C4-2B (cell line): ENCODE data around the gene PRKCZ.

Experiments
- H3K27ac ChIP-seq: fragments of 450-650 bp; 2 replicates; pipeline ENCODE4 v1.5.1; 2017
- ZFX ChIP-seq: fragments of 450-650 bp; IDR thresholded peaks from 2 replicates; pipeline ENCODE4 v1.6.1; 2017
- TF ChIP-seq, protein P1 (sequence below): fragments of 450-650 bp; conservative IDR thresholded peaks from 2 replicates; pipeline ENCODE4 v1.5.1; 2017; ENCODE audit warnings: mild to moderate bottlenecking

Gene PRKCZ

DNA sequence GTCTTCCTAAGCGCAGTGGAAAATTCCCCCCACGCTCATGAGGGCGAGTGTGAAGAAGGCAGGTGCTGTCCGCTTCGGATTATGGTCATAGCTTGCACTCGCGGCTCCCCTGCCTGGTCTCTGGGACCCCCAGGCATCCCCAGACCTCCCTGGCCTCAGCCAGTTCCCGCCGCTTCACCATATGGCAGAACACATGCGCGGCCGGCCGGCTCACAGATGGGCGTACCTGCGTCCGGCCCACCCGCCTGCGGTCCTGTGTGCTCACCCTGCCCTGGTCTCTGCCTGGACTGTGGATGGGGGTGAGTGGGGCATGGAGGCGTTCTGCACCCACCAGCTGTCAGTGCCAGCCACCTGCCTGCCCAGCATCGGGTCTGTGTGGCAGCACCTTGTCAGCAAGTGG is 34.1 kb downstream of the PRKCZ start:
- no peak overlapping the region for H3K27ac ChIP-seq
- TF ChIP-seq ZFX, result no peak
- TF ChIP-seq, protein P1, sequence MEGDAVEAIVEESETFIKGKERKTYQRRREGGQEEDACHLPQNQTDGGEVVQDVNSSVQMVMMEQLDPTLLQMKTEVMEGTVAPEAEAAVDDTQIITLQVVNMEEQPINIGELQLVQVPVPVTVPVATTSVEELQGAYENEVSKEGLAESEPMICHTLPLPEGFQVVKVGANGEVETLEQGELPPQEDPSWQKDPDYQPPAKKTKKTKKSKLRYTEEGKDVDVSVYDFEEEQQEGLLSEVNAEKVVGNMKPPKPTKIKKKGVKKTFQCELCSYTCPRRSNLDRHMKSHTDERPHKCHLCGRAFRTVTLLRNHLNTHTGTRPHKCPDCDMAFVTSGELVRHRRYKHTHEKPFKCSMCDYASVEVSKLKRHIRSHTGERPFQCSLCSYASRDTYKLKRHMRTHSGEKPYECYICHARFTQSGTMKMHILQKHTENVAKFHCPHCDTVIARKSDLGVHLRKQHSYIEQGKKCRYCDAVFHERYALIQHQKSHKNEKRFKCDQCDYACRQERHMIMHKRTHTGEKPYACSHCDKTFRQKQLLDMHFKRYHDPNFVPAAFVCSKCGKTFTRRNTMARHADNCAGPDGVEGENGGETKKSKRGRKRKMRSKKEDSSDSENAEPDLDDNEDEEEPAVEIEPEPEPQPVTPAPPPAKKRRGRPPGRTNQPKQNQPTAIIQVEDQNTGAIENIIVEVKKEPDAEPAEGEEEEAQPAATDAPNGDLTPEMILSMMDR, result no peak

DNA sequence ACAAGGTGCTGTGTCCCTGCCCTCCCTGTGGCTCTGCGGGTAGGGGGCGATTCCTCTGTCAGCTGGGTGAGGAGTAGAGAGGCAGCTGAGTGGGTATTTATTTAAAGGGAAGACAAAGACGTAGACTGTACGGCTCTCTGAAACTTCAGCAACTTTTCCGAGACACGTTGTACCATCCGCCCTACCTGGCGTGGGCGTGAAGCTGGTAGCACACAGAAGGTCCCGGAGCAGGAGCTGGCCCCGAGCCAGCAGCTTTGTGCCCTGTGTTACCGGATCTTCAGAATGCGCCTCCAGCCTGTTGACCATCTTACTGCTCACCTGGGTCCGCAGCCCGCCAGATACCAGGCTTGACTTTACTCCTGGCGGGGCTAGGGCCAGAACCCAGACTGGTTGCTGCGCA is 34.9 kb downstream of the PRKCZ start:
- H3K27ac ChIP-seq, result no peak overlapping the region

DNA sequence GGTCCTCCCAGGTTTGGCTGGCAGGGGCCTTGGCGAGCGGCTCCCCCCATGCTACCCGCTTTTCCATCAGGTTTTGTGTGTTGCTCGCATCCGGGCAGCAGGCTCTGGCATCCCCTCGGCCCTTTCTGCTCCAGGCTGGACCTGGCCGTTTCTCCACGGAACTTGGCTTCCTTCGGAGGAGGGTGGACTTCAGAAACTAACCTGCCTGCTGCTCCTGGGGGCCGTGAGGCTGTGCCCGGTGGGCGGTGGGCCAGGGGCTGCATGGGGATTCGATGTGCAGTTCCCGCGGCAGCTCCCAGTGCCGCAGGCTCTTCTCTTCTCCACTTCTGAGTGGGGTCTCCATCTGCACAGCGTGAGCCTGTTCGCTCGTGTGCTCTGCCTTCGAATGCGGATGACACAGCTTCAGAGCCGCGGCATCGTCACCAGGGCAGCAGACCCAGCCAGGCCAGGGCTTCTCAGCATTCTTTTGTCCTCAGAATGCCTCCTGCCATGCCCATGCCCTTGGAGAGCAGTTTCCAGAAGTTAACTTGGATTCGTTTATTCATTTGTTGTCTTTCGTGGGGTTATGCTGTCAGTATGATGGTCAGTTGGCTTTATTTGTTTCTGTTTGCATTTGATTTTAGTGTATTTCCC is 36.4 kb downstream of the PRKCZ start:
- no peak overlapping the region for H3K27ac ChIP-seq
- no peak for TF ChIP-seq ZFX
- TF ChIP-seq, protein P1, result no peak

More for the DNA sequence above, 34.9 kb downstream of the PRKCZ start:
- TF ChIP-seq, protein P1, result no peak
- TF ChIP-seq ZFX, result no peak

DNA sequence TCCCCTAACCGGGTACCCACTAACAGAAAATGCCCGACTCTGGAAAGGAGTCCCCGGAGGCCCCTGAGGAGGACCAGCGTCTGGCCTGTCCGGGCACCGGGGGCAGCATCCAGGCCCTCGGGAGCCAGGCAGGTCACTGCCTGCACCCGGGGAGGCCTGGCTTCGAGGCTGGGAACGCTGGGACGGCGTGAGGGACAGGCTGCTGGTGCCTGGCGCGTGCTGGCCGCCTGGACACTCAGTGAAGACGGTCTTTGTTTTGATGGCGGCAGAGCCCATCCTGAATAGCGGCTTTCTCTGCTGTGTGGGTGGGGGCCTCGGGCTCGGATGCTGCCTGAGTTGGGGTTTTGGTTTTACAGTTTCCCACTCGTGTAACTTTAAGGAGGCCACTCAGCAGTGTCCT is 37.6 kb downstream of the PRKCZ start:
- H3K27ac ChIP-seq, result no peak overlapping the region
- TF ChIP-seq, protein P1, result no peak
- TF ChIP-seq ZFX, result no peak

DNA sequence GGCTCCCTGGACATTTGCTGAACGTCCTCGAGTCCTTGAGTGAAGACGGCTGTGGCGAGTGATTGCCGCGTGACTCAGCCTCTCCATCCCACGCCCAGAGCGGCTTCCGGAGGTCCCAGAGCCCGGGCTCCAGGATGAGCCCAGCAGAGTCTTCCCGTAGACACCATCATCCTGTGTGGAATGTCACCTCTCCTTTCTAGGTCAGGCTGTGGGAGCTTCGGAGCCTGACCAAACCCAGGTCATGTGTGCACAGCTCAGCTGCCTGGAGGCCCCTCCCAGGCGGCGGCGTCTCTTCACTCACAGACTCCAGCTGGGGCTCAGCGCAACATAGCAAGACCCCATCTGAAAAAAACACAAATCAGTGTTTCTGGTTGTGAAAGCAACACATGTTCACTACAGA is 38.2 kb downstream of the PRKCZ start:
- no peak for TF ChIP-seq ZFX
- TF ChIP-seq, protein P1, result no peak
- no peak overlapping the region for H3K27ac ChIP-seq

DNA sequence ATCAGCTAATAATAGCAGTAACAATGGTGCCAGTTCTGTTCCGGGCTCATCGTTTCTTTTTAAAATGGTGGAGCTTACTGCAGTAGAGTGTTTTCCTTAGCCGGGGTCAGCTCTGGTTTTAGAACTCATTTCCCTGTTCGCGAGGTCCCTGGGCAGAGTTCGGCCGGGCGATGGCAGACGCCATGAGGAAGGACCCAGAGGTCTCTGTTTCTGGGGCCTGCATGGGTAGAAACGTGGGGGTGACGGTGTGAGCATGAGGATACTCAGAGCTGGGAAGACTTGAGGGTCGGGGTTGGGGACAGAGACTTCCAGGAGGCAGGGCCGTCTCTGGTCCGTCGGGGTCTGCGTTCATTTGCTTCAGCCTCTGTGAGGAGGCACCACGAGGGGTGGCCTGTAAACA is 38.8 kb downstream of the PRKCZ start:
- H3K27ac ChIP-seq, result no peak overlapping the region
- TF ChIP-seq ZFX, result no peak
- TF ChIP-seq, protein P1, result no peak

DNA sequence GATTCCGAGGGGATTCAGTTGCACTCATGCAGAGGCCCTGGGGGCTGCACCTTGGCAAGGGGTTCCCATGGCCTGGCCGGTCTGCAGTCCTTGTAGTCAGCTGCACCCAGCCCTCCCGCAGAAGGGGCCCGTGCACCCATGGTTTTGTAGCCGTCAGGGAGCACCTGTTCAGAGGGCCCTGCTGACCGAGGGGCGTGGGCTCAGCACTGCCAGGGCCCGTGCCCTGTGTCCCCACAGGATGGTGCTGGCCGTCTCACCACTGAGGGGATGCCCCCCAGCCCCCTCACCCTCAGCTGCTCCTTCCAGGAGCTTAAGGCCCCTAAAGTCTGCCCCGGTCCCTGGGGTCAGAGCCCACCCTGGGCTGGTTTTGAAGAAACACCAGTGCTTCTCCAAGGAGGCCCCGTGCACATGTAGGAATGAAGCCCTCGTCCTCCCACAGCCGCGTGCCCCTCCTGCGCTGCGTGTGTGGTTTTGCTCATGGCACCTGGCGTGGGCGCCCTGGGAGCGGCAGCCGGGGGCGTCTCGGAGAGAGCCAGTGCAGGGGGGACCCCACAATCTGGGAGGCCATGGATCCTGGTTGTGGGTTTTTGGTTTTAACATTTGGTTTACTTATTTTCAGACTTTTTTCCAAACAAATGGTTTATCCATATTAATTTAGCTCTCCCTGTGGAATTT is 40.1 kb downstream of the PRKCZ start:
- H3K27ac ChIP-seq, result no peak overlapping the region
- TF ChIP-seq ZFX, result no peak
- TF ChIP-seq, protein P1, result no peak
